Lung (tissue), 13 donors: ENCODE data around the gene THBS4. TPM values are rescaled to one million over a fixed set of nuclear protein-coding genes. Genes with fewer than 3 reads are reported as not detected.

Experiments
- ATAC-seq: fragments of 200-7000 bp; cut with Tn5 transposase; one replicate; pipeline ENCODE4 v1.9.1; 2020; ENCODE audit warnings: moderate number of reproducible peaks; ENCODE audit not compliant: insufficient read depth, low FRiP score
- DNase-seq, 3 donors: peaks; one replicate each; pipeline ENCODE4 v3.0.0-alpha.2; 2013 to 2017
- H3K27ac ChIP-seq, 2 donors: one replicate each; pipeline ENCODE4 v1.5.1; 2013; ENCODE audit warnings: mild to moderate bottlenecking in 2 of 2, moderate library complexity in 2 of 2, control low read depth in 1 of 2, inconsistent platforms in 1 of 2, low read depth in 1 of 2, low read length in 1 of 2
- H3K27me3 ChIP-seq, 3 donors: one replicate each; pipeline ENCODE4 v1.5.1; 2013; ENCODE audit warnings: low read length in 2 of 3; ENCODE audit not compliant: control insufficient read depth in 3 of 3, insufficient read depth in 3 of 3
- H3K36me3 ChIP-seq, 4 donors: one replicate each; pipeline ENCODE4 v1.5.1; 2013; ENCODE audit warnings: low read length in 4 of 4, mild to moderate bottlenecking in 1 of 4, moderate library complexity in 1 of 4; ENCODE audit not compliant: control insufficient read depth in 4 of 4, insufficient read depth in 4 of 4
- H3K4me1 ChIP-seq, 5 donors: one replicate each; pipeline ENCODE4 v1.5.1; 2013; ENCODE audit warnings: low read length in 5 of 5, mild to moderate bottlenecking in 2 of 5, moderate library complexity in 1 of 5; ENCODE audit not compliant: control insufficient read depth in 5 of 5, insufficient read depth in 5 of 5
- H3K4me3 ChIP-seq: one replicate; pipeline ENCODE4 v1.5.1; 2013; ENCODE audit warnings: mild to moderate bottlenecking, control low read depth, moderate library complexity
- H3K9ac ChIP-seq, 2 donors: one replicate each; pipeline ENCODE4 v1.5.1; 2013; ENCODE audit warnings: low read length in 2 of 2, control low read depth in 1 of 2; ENCODE audit not compliant: insufficient read depth in 1 of 2
- H3K9me3 ChIP-seq, 4 donors: one replicate each; pipeline ENCODE4 v1.5.1; 2013; ENCODE audit warnings: low read length in 3 of 4, mild to moderate bottlenecking in 1 of 4, moderate library complexity in 1 of 4; ENCODE audit not compliant: control insufficient read depth in 4 of 4, insufficient read depth in 3 of 4
- WGBS, 2 donors: extraction: QIAGEN DNeasy Blood & Tissue Kit; methylation state at CpG; one replicate each; pipeline ENCODE4 v1.1.7; 2013; 5-methylcytosine and 5-hydroxymethylcytosine counted together
- polyA plus RNA-seq, 2 donors: library from polyadenylated mRNA; stranded (reverse); fragments of 200-250 nt; gene quantifications; one replicate each; pipeline ENCODE4 v1.2.1, GENCODE V29; 2013
- small RNA-seq: library from RNA; depleted of rRNA; stranded (forward); fragments of <200 nt; gene quantifications from one replicate; pipeline ENCODE3, GENCODE V24; 2014; ENCODE audit warnings: low replicate concordance
- total RNA-seq, 2 donors: library from RNA; depleted of rRNA in 1 of 2; stranded (reverse); fragments of >200 nt in 1 of 2; gene quantifications; one replicate each; pipeline ENCODE4 v1.2.1, GENCODE V29; 2014 to 2021
- TF ChIP-seq, protein P1 (sequence below): IDR thresholded peaks from 2 replicates; pipeline ENCODE4 v1.5.1; 2012; ENCODE audit warnings: mild to moderate bottlenecking; ENCODE audit errors: control extremely low read depth, extremely low read depth
- donor health status: control.
- donor health status: control.
- donor health status: Bipolar disorder and iron deficiency.
- donor health status: healthy.
- donor health status: DM: yes; HTN: yes; CAD: no.

THBS4 gene
- total and polyA plus RNA-seq, 4 donors: 0.69 to 4.2 (median 1.3) TPM

DNA sequence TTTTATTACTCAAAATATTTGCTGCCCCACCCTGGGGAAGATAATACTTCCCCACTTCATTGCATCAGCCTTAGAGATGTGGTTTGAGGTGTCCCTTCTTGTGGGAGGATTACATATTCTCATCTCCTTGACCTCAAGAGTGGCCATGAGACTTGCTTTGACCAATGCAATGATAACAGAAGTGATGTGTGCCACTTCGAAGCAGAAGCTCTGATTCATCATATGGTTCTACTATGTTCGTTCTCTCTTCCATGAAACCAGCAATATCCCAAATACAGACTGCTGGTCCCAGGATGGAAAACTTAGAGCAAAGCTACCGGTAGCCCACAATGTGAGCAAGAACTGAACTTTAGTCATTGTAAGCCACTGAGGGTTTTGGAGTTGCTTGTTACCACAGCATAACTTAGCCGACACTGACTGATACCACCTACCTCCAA is 92.0 kb downstream of the THBS4 start:
- peaks cover 0 to 5% (median 0%) of the 10 kb centered on the region in 5 donors for H3K4me1 ChIP-seq
- H3K27ac ChIP-seq: no peak overlapping the region
- no peak for DNase-seq
- peak; percentile 22 for ATAC-seq
- TF ChIP-seq, protein P1, sequence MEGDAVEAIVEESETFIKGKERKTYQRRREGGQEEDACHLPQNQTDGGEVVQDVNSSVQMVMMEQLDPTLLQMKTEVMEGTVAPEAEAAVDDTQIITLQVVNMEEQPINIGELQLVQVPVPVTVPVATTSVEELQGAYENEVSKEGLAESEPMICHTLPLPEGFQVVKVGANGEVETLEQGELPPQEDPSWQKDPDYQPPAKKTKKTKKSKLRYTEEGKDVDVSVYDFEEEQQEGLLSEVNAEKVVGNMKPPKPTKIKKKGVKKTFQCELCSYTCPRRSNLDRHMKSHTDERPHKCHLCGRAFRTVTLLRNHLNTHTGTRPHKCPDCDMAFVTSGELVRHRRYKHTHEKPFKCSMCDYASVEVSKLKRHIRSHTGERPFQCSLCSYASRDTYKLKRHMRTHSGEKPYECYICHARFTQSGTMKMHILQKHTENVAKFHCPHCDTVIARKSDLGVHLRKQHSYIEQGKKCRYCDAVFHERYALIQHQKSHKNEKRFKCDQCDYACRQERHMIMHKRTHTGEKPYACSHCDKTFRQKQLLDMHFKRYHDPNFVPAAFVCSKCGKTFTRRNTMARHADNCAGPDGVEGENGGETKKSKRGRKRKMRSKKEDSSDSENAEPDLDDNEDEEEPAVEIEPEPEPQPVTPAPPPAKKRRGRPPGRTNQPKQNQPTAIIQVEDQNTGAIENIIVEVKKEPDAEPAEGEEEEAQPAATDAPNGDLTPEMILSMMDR: no peak
- H3K9ac ChIP-seq: no peak overlapping the region
- H3K4me3 ChIP-seq: no peak overlapping the region
- no peaks in the 10 kb centered on the region for H3K36me3 ChIP-seq
- H3K27me3 ChIP-seq: no peaks in the 10 kb centered on the region
- WGBS, 2 donors: 64 to 66% methylated on average over 4 of the region's 4 CpGs
- no peaks in the 10 kb centered on the region for H3K9me3 ChIP-seq

DNA sequence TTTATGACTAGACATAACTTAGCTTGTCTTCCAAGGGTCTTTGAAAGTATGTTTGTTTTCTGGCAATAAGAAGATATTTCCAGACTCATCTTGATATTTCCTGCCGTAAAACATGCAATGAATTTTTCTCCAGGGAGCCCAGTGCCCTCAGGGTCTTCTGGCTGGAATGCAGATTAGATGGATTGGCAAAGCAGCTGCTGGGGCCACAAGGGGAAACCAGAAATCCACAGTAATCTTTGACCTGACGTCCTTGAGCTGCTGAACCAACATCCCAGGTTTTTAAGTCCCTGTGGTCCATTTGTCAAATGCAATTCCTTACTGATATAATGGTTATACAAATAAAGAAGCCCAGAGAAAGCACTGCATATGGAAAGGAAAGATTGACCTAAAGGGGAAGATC is 93.0 kb downstream of the THBS4 start:
- no peak overlapping the region for H3K4me3 ChIP-seq
- TF ChIP-seq, protein P1: no peak
- H3K27ac ChIP-seq: no peak overlapping the region
- no peaks in the 10 kb centered on the region for H3K27me3 ChIP-seq
- ATAC-seq (no peak), DNase-seq (no peak)
- H3K9me3 ChIP-seq: no peaks in the 10 kb centered on the region
- no peaks in the 10 kb centered on the region for H3K36me3 ChIP-seq
- 47 to 62% methylated on average over 2 of the region's 2 CpGs for WGBS, 2 donors
- H3K9ac ChIP-seq: no peak overlapping the region
- H3K4me1 ChIP-seq: peaks cover 0 to 5% (median 0%) of the 10 kb centered on the region in 5 donors

DNA sequence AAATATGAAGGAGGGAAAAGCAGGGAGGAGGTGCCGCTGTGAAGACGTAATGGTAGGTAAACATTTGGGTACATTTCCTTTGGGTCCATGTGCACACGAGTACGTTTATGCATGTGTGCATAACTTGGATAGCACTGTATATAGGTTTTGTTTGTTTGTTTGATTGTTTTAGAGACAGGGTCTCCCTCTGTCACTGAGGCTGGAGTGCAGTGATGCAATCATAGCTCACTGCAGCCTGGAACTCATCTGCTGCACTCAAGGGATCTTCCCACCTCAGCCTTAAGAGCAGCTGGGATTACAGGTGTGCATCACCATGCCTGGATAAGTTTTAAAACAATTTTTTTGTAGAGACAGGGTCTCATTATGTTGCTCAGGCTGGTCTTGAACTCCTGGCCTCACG is 94.0 kb downstream of the THBS4 start:
- no peak for ATAC-seq
- TF ChIP-seq, protein P1: no peak
- H3K4me1 ChIP-seq: peaks cover 0 to 5% (median 0%) of the 10 kb centered on the region in 5 donors
- no peak overlapping the region for H3K27ac ChIP-seq
- no peaks in the 10 kb centered on the region for H3K9me3 ChIP-seq
- no peaks in the 10 kb centered on the region for H3K27me3 ChIP-seq
- no peak overlapping the region for H3K9ac ChIP-seq
- no peak overlapping the region for H3K4me3 ChIP-seq
- no peak for DNase-seq
- 93 to 94% methylated on average over 5 of the region's 5 CpGs for WGBS, 2 donors
- H3K36me3 ChIP-seq: no peaks in the 10 kb centered on the region

Small RNA genes lying within 50 kb of the gene (small RNA-seq; reads per million reads assigned to genes)
- gene TRMT112P2: not detected

Other genes with a start within 250 kb of the THBS4 start
- gene MTX3, start 44.1 kb upstream of the THBS4 start, total RNA-seq: 10 to 100 TPM; 12.8 to 22.6 TPM
- 1 to 10 TPM; 4.2 to 5.4 TPM for gene MTX3, start 44.1 kb upstream of the THBS4 start, polyA plus RNA-seq
- gene SERINC5, start 220.7 kb downstream of the THBS4 start, total RNA-seq: 10 to 100 TPM; 41.2 to 84.5 TPM
- 1 to 10 TPM; 6.2 to 6.5 TPM for gene SERINC5, start 220.7 kb downstream of the THBS4 start, polyA plus RNA-seq